Activated naive CD4-positive, alpha-beta T cell treated with anti-CD3 and anti-CD28 coated beads for 36 hours (primary cell): ENCODE results near the gene MAP1S. TPM values are rescaled to one million over a fixed set of nuclear protein-coding genes. Genes with fewer than 3 reads are reported as not detected.
"Not testable (repeated sequence)": the region's sequence is repeated elsewhere in the genome, so short reads cannot be mapped to it uniquely, and the experiment has no call there.

Experiments
- CTCF ChIA-PET: fragments of 350-600 bp; sonication (Branson Sonifier 250); formaldehyde crosslinking; loops from one replicate; lab custom pipeline; 2021; ENCODE audit warnings: antibody characterized with exemption; lab: Charles Lee
- DNase-seq: peaks from one replicate; pipeline ENCODE4 v3.0.0-alpha.2; 2020
- H3K27ac Mint-ChIP-seq: one replicate; pipeline ENCODE4 v1.8.0; 2021; ENCODE audit warnings: mild to moderate bottlenecking, mixed read lengths
- H3K27me3 Mint-ChIP-seq: one replicate; pipeline ENCODE4 v1.8.0; 2021; ENCODE audit warnings: low read depth, mixed read lengths
- H3K36me3 Mint-ChIP-seq: one replicate; pipeline ENCODE4 v1.8.0; 2021; ENCODE audit warnings: low read depth, mixed read lengths
- H3K4me1 Mint-ChIP-seq: one replicate; pipeline ENCODE4 v1.8.0; 2021; ENCODE audit warnings: low read depth, mixed read lengths
- H3K4me3 Mint-ChIP-seq: one replicate; pipeline ENCODE4 v1.8.0; 2021; ENCODE audit warnings: mild to moderate bottlenecking, moderate library complexity, mixed read lengths
- H3K9me3 Mint-ChIP-seq: one replicate; pipeline ENCODE4 v1.8.0; 2021; ENCODE audit warnings: mixed read lengths
- intact Hi-C: fragments of 100-400 bp; cut with micrococcal nuclease; formaldehyde crosslinking; loops from one replicate; pipeline ENCODE4 v1.15.1; 2023
- total RNA-seq, 2 experiments: library from RNA; stranded (reverse); gene quantifications; one replicate each; pipeline ENCODE4 v1.2.3, GENCODE V29; 2021

The MAP1S gene
- total RNA-seq, 2 experiments from 2014 or later: 46.8 to 51.8 TPM

- intact Hi-C loops, H3K4me1 Mint-ChIP-seq, DNase-seq, H3K27me3 Mint-ChIP-seq, H3K27ac Mint-ChIP-seq, H3K9me3 Mint-ChIP-seq, H3K4me3 Mint-ChIP-seq: not testable (repeated sequence)
- peaks cover 26% of the 10 kb centered on the region for H3K36me3 Mint-ChIP-seq
- CTCF ChIA-PET: interaction anchor here (0.7 kb wide), 1 partner anchor 23 kb away, joined by 3 read pairs; no protein-coding TSS in a partner anchor
These were observed 58.6 kb downstream of the MAP1S start for GRCh38 chr19:17777840-17778239.

GRCh38 chr19:17778251-17778967 lies 59.1 kb downstream of the MAP1S start:
- peaks cover 24% of the 10 kb centered on the region for H3K36me3 Mint-ChIP-seq
- no peaks in the 10 kb centered on the region for H3K27me3 Mint-ChIP-seq

GRCh38 chr19:17778968-17779929 lies 60.0 kb downstream of the MAP1S start:
- Mint-ChIP-seq H3K27me3 (no peaks in the 10 kb centered on the region), H3K36me3 (peaks cover 22% of the 10 kb centered on the region), H3K27ac (no peak overlapping the region), H3K4me1 (peaks cover 16% of the 10 kb centered on the region), H3K4me3 (no peak overlapping the region), H3K9me3 (no peaks in the 10 kb centered on the region)
- intact Hi-C loops: no loop called here
- no peak for DNase-seq
- CTCF ChIA-PET: no interaction called here

More at GRCh38 chr19:17778251-17778967, 59.1 kb downstream of the MAP1S start:
- DNase-seq: peak; percentile 64
- H3K4me1 Mint-ChIP-seq: peaks cover 10% of the 10 kb centered on the region
- CTCF ChIA-PET: no interaction called here
- no peak overlapping the region for H3K27ac Mint-ChIP-seq
- no peaks in the 10 kb centered on the region for H3K9me3 Mint-ChIP-seq
- intact Hi-C loops: no loop called here
- H3K4me3 Mint-ChIP-seq: no peak overlapping the region

GRCh38 chr19:17780781-17781180 lies 61.5 kb downstream of the MAP1S start:
- CTCF ChIA-PET: interaction anchor here (0.7 to 1.0 kb wide), 2 partner anchors 76 to 112 kb away, joined by 3 to 4 read pairs; no protein-coding TSS in a partner anchor
- no peaks in the 10 kb centered on the region for H3K27me3 Mint-ChIP-seq
- no peak overlapping the region for H3K27ac Mint-ChIP-seq
- peaks cover 14% of the 10 kb centered on the region for H3K4me1 Mint-ChIP-seq
- no peak for DNase-seq
- H3K9me3 Mint-ChIP-seq: no peaks in the 10 kb centered on the region
- H3K36me3 Mint-ChIP-seq: peaks cover 24% of the 10 kb centered on the region
- intact Hi-C loops: no loop called here
- H3K4me3 Mint-ChIP-seq: no peak overlapping the region

- not testable (repeated sequence) for H3K27me3 Mint-ChIP-seq, H3K4me3 Mint-ChIP-seq, DNase-seq, H3K9me3 Mint-ChIP-seq, H3K27ac Mint-ChIP-seq
- Mint-ChIP-seq H3K36me3 (peaks cover 33% of the 10 kb centered on the region), H3K4me1 (peaks cover 12% of the 10 kb centered on the region)
- intact Hi-C loops: loop anchor here (1.0 to 2.0 kb wide), 3 partner anchors 72 to 149 kb away; partner anchors contain the start of gene CCDC124
- CTCF ChIA-PET: interaction anchor here (0.6 to 3.0 kb wide), 11 partner anchors 9 to 96 kb away, joined by 3 to 18 read pairs (median 4); partner anchors contain the start of genes B3GNT3 and RPL18A
These were observed 64.4 kb downstream of the MAP1S start for GRCh38 chr19:17783721-17784120.

Other genes starting within 250 kb of the MAP1S start
- gene SLC27A1, start 249.0 kb upstream of the MAP1S start, total RNA-seq: 1 to 10 TPM; 1.2 to 1.7 TPM
- 10 to 100 TPM; 54.5 to 58.0 TPM for gene PGLS, start 207.8 kb upstream of the MAP1S start, total RNA-seq
- gene COLGALT1, start 163.8 kb upstream of the MAP1S start, total RNA-seq: 10 to 100 TPM; 36.8 to 37.3 TPM
- under 1 TPM in 1 of 2 experiments, not detected in 1; 0.12 TPM for gene UNC13A, start 31.1 kb upstream of the MAP1S start, total RNA-seq
- gene FCHO1, start 32.0 kb downstream of the MAP1S start, total RNA-seq: 10 to 100 TPM; 48.9 to 56.8 TPM
- gene B3GNT3, start 75.7 kb downstream of the MAP1S start, total RNA-seq: under 1 TPM; 0.17 to 0.19 TPM
- 1 to 10 TPM; 5.7 to 5.9 TPM for gene INSL3, start 102.0 kb downstream of the MAP1S start, total RNA-seq
- gene JAK3, start 128.5 kb downstream of the MAP1S start, total RNA-seq: 100 to 1,000 TPM; 231 to 235 TPM
- 1,000 to 10,000 TPM; 4,021 to 4,160 TPM for gene RPL18A, start 140.4 kb downstream of the MAP1S start, total RNA-seq
- 1 to 10 TPM; 1.1 to 1.2 TPM for gene SLC5A5, start 152.5 kb downstream of the MAP1S start, total RNA-seq
- gene CCDC124, start 213.5 kb downstream of the MAP1S start, total RNA-seq: 100 to 1,000 TPM; 107 to 118 TPM
- gene KCNN1, start 247.6 kb downstream of the MAP1S start, total RNA-seq: under 1 TPM; 0.21 to 0.30 TPM